ENCODE data around the gene CNKSR2. TPM values are rescaled to one million over a fixed set of nuclear protein-coding genes. Genes with fewer than 3 reads are reported as not detected.
"Not testable (repeated sequence)": the region's sequence is repeated elsewhere in the genome, so short reads cannot be mapped to it uniquely, and the experiment has no call there.

Gene CNKSR2
- total RNA-seq, 1 donor from 2014 or later = 0.47 TPM

DNA sequence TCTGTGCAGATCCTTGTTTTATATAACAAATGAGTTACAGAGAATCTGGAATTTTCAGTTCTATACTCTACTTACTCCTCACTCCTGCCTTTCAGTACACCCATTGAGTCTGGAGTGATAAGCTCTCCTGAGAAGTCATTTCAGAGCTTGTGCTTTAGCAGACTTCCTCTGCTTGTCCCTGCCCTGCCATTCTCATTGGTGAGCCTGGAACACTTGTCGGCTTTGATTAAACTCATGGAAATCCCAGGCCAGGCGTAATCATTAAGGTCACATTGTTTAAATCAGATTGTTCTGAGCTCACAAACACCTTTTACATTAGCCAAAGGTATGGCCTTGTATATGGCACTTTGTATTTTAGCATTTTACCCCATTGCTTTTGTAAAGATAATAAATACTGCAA is 102.7 kb downstream of the CNKSR2 start:
- DNase-seq = no peak
- intact Hi-C loops (cut with micrococcal nuclease) = no loop called here
- no peak overlapping the region for H3K4me3 ChIP-seq
- H3K27me3 ChIP-seq (ENCODE audit: low read depth) = no peaks in the 10 kb centered on the region
- TF ChIP-seq, protein P1, sequence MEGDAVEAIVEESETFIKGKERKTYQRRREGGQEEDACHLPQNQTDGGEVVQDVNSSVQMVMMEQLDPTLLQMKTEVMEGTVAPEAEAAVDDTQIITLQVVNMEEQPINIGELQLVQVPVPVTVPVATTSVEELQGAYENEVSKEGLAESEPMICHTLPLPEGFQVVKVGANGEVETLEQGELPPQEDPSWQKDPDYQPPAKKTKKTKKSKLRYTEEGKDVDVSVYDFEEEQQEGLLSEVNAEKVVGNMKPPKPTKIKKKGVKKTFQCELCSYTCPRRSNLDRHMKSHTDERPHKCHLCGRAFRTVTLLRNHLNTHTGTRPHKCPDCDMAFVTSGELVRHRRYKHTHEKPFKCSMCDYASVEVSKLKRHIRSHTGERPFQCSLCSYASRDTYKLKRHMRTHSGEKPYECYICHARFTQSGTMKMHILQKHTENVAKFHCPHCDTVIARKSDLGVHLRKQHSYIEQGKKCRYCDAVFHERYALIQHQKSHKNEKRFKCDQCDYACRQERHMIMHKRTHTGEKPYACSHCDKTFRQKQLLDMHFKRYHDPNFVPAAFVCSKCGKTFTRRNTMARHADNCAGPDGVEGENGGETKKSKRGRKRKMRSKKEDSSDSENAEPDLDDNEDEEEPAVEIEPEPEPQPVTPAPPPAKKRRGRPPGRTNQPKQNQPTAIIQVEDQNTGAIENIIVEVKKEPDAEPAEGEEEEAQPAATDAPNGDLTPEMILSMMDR (IDR thresholded peaks at IDR 0.05; ENCODE audit: borderline replicate concordance) = no peak
- H3K36me3 ChIP-seq = no peaks in the 10 kb centered on the region
- H3K4me1 ChIP-seq = no peaks in the 10 kb centered on the region
- no peak overlapping the region for H3K27ac ChIP-seq (replicated peaks)
- no peaks in the 10 kb centered on the region for H3K9me3 ChIP-seq (replicated peaks)

DNA sequence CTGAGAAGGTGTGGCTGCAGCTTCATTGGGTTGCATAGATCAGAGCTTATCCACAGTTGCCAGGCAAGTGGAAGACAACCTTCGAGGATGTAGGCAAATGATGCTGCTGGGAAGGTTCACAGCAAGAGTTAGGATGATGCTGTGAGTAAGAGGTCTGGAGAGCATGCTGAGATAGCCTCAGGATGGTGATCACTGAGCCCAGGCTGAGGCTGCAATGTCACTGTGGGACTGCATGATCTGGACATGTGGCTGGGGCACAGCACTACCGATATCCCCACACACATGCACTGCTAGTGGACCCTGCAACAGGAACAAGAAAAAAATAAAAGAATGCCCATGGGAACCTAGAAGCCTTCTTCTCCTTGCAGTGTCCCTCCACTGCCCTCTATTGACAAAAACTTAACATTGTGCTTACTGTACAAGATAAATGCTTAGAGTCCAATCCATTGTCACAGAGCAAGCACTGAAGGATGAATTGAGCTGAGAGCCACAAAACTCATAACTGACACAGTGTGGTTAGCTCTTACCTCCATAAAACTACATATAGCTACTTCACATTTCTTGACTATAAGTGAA is 105.6 kb downstream of the CNKSR2 start:
- DNase-seq = no peak

DNA sequence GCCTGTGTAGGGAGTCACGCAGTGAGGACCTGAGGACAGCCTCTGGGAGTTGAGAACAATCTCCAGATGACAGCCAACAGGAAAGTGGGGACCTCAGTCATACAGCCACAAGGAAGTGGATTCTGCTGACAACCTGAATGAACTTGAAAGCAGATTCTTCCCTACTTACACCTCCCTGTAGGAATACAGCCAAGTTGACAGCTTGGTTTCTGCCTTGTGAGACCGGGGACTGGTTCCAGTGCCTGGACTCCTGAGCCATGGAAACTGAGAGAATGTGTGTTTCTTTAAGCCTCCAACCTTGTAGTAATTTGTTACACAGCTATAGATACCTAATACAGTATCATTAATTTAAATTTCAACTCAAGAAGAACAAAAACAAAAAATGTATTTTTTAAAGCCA is 107.5 kb downstream of the CNKSR2 start:
- Histone ChIP-seq H3K36me3 (no peaks in the 10 kb centered on the region), H3K27ac (replicated peaks) (no peak overlapping the region), H3K27me3 (ENCODE audit: low read depth) (no peaks in the 10 kb centered on the region), H3K9me3 (replicated peaks) (no peaks in the 10 kb centered on the region), H3K4me1 (no peaks in the 10 kb centered on the region), H3K4me3 (no peak overlapping the region)
- DNase-seq = no peak
- intact Hi-C loops (cut with micrococcal nuclease) = loop anchor here (10.0 kb wide), 1 partner anchor 957 kb away; no protein-coding TSS in a partner anchor
- TF ChIP-seq, protein P1 (IDR thresholded peaks at IDR 0.05; ENCODE audit: borderline replicate concordance) = no peak

More for the DNA sequence above, 105.6 kb downstream of the CNKSR2 start:
- Histone ChIP-seq H3K9me3 (replicated peaks) (no peaks in the 10 kb centered on the region), H3K4me1 (no peaks in the 10 kb centered on the region), H3K27me3 (ENCODE audit: low read depth) (no peaks in the 10 kb centered on the region), H3K27ac (replicated peaks) (no peak overlapping the region), H3K36me3 (no peaks in the 10 kb centered on the region), H3K4me3 (no peak overlapping the region)
- TF ChIP-seq, protein P1 (IDR thresholded peaks at IDR 0.05; ENCODE audit: borderline replicate concordance) = peak; percentile 66
- intact Hi-C loops (cut with micrococcal nuclease) = loop anchor here (10.0 kb wide), 1 partner anchor 955 kb away; no protein-coding TSS in a partner anchor

DNA sequence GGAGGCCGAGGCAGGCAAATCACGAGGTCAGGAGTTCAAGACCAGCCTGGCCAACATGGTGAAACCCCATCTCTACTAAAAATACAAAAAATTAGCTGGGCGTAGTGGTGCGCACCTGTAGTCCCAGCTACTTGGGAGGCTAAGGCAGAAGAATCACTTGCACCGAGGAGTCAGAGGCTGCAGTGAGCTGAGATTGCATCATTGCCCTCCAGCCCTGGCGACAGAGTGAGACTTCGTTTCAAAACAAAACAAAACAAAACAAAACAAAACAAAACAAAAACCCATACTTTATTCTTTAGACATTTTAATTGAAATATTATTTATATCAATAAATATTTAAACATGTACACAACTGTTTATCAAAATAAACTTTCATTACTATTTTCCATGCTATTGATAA is 109.8 kb downstream of the CNKSR2 start:
- not testable (repeated sequence) for H3K4me1 ChIP-seq; H3K27me3 ChIP-seq (ENCODE audit: low read depth); H3K36me3 ChIP-seq; H3K4me3 ChIP-seq; DNase-seq; H3K9me3 ChIP-seq (replicated peaks); H3K27ac ChIP-seq (replicated peaks)
- intact Hi-C loops (cut with micrococcal nuclease) = loop anchor here (10.0 kb wide), 1 partner anchor 959 kb away; no protein-coding TSS in a partner anchor

DNA sequence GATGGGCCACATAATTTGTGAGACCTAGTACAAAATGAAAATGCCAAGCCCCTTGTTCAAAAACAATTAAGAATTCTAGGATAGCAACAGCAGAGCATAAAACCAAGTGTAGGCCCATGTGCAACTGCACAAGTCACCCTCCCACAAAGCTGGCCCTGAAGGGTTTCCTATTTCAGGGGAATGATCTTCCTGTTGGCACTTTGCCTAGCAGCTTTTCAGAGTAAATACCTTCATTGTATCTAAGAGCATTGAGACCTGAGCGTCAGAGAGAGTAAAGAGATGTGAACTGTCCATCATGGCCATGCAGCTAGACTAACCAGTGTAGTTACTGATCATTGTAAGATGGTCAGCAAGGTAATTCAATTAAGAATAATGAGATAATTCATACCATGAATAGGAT is 113.6 kb downstream of the CNKSR2 start:
- DNase-seq = no peak
- intact Hi-C loops (cut with micrococcal nuclease) = loop anchor here (10.0 kb wide), 1 partner anchor 963 kb away; no protein-coding TSS in a partner anchor
- Histone ChIP-seq H3K4me1 (no peaks in the 10 kb centered on the region), H3K27ac (replicated peaks) (no peak overlapping the region), H3K9me3 (replicated peaks) (no peaks in the 10 kb centered on the region), H3K27me3 (ENCODE audit: low read depth) (no peaks in the 10 kb centered on the region), H3K36me3 (no peaks in the 10 kb centered on the region), H3K4me3 (no peak overlapping the region)
- TF ChIP-seq, protein P1 (IDR thresholded peaks at IDR 0.05; ENCODE audit: borderline replicate concordance) = no peak

DNA sequence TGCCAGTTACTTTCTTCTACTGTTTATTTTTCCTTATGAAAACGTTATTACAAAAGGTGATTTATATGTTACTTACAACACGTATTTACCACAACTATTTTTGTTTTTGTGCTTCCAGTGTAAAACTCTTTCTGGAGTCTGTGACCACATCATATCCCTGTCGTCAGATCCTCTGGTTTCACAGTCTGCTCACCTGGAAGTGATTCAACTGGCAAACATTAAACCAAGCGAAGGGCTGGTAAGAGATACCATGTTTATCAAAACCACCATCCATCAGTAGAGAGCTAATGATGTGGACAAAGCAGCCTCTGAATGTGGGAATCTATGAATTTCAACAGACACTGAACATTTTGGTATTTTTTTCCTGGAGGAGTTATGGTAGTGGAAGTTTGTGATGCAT is 116.1 kb downstream of the CNKSR2 start:
- no peaks in the 10 kb centered on the region for H3K27me3 ChIP-seq (ENCODE audit: low read depth)
- no peak overlapping the region for H3K4me3 ChIP-seq
- H3K9me3 ChIP-seq (replicated peaks) = no peaks in the 10 kb centered on the region
- DNase-seq = no peak
- TF ChIP-seq, protein P1 (IDR thresholded peaks at IDR 0.05; ENCODE audit: borderline replicate concordance) = no peak
- no peaks in the 10 kb centered on the region for H3K36me3 ChIP-seq
- no peak overlapping the region for H3K27ac ChIP-seq (replicated peaks)
- no peaks in the 10 kb centered on the region for H3K4me1 ChIP-seq
- intact Hi-C loops (cut with micrococcal nuclease) = no loop called here
